CD4-positive, alpha-beta memory T cell (primary cell): Measurements from ENCODE around the gene SERPINA4. TPM values are rescaled to one million over a fixed set of nuclear protein-coding genes. Genes with fewer than 3 reads are reported as not detected.

Experiments used
- CTCF ChIA-PET: fragments of 350-600 bp; sonication (Branson Sonifier 250); formaldehyde crosslinking; loops from one replicate; lab custom pipeline; 2021; ENCODE audit warnings: inconsistent platforms; ENCODE audit not compliant: partially characterized antibody; lab: Charles Lee
- POLR2A ChIA-PET: fragments of 350-600 bp; sonication (Branson Sonifier 250); formaldehyde crosslinking; loops from one replicate; lab custom pipeline; 2021; ENCODE audit not compliant: partially characterized antibody; lab: Charles Lee
- DNase-seq, 5 donors: peaks; one replicate each; pipeline versions ENCODE4 v3.0.0 to v3.0.0-alpha.2; 2020 to 2022; ENCODE audit warnings: mixed read lengths in 1 of 5
- H3K27ac ChIP-seq: one replicate; pipeline ENCODE4 v1.7.0; 2013; ENCODE audit warnings: low read depth, low read length
- H3K27me3 ChIP-seq: 2 replicates; pipeline ENCODE4 v1.7.0; 2013; ENCODE audit warnings: mild to moderate bottlenecking, low read length, moderate library complexity; ENCODE audit not compliant: insufficient read depth
- H3K36me3 ChIP-seq: 2 replicates; pipeline ENCODE4 v1.7.0; 2013; ENCODE audit warnings: mild to moderate bottlenecking, low read length, moderate library complexity; ENCODE audit not compliant: insufficient read depth
- H3K4me1 ChIP-seq: 2 replicates; pipeline ENCODE4 v1.7.0; 2013; ENCODE audit warnings: mild to moderate bottlenecking, low read length, moderate library complexity; ENCODE audit not compliant: insufficient read depth
- H3K4me3 ChIP-seq, 2 donors: one replicate each; pipeline ENCODE4 v1.7.0; 2013; ENCODE audit warnings: low read length in 2 of 2, mild to moderate bottlenecking in 1 of 2
- H3K9me3 ChIP-seq, 2 donors: one replicate each; pipeline ENCODE4 v1.7.0; 2013; ENCODE audit warnings: low read length in 2 of 2, control low read depth in 1 of 2; ENCODE audit not compliant: control insufficient read depth in 1 of 2
- H3K27ac Mint-ChIP-seq, 7 donors: one replicate each; pipeline ENCODE4 v1.8.0; 2020 to 2021; ENCODE audit warnings: mixed read lengths in 7 of 7, mild to moderate bottlenecking in 6 of 7, inconsistent platforms in 3 of 7, moderate library complexity in 3 of 7
- H3K27me3 Mint-ChIP-seq, 2 donors: one replicate each; pipeline ENCODE4 v1.8.0; 2020 to 2021; ENCODE audit warnings: mixed read lengths in 2 of 2
- H3K36me3 Mint-ChIP-seq, 2 donors: one replicate each; pipeline ENCODE4 v1.8.0; 2020 to 2021; ENCODE audit warnings: mixed read lengths in 2 of 2, inconsistent platforms in 1 of 2, mild to moderate bottlenecking in 1 of 2
- H3K4me1 Mint-ChIP-seq, 4 donors: one replicate each; pipeline ENCODE4 v1.8.0; 2020 to 2021; ENCODE audit warnings: mixed read lengths in 4 of 4, mild to moderate bottlenecking in 1 of 4
- H3K4me3 Mint-ChIP-seq, 8 donors: one replicate each; pipeline ENCODE4 v1.8.0; 2020 to 2021; ENCODE audit warnings: mixed read lengths in 8 of 8, mild to moderate bottlenecking in 7 of 8, moderate library complexity in 6 of 8, inconsistent platforms in 3 of 8
- H3K9me3 Mint-ChIP-seq, 8 donors: one replicate each; pipeline ENCODE4 v1.8.0; 2020 to 2021; ENCODE audit warnings: mixed read lengths in 8 of 8, mild to moderate bottlenecking in 5 of 8, inconsistent platforms in 3 of 8, moderate library complexity in 1 of 8
- intact Hi-C: fragments of 100-400 bp; cut with micrococcal nuclease; formaldehyde crosslinking; loops from one replicate; pipeline ENCODE4 v1.15.1; 2023
- polyA plus RNA-seq, 2 donors: library from polyadenylated mRNA; unstranded; fragments of 300-500 nt; fragmentation: Illumina TruSeq; gene quantifications; one replicate each; pipeline ENCODE4 v1.2.3, GENCODE V29; 2021
- total RNA-seq, 2 experiments: library from RNA; stranded (reverse); gene quantifications; one replicate each; pipeline ENCODE4 v1.2.3, GENCODE V29; 2021

The SERPINA4 gene
- total and polyA plus RNA-seq, 4 experiments from 2014 or later, result not detected

GRCh38 chr14:94536836-94537235 is 24.4 kb upstream of the SERPINA4 start:
- Mint-ChIP-seq H3K4me1 (no peaks in the 10 kb centered on the region), H3K27ac (no peak overlapping the region), H3K36me3 (no peaks in the 10 kb centered on the region), H3K9me3 (peaks cover 0 to 4% (median 2%) of the 10 kb centered on the region in 8 donors), H3K4me3 (no peak overlapping the region), H3K27me3 (peaks cover 5 to 25% of the 10 kb centered on the region in 2 donors)
- ChIA-PET POLR2A (no interaction called here), CTCF (interaction anchor here (1.0 kb wide), 1 partner anchor 11 kb away, joined by 3 read pairs; no protein-coding TSS in a partner anchor)
- H3K27ac ChIP-seq, result no peak overlapping the region
- no peak overlapping the region for H3K4me3 ChIP-seq
- H3K36me3 ChIP-seq, result no peaks in the 10 kb centered on the region
- DNase-seq, result no peak
- H3K9me3 ChIP-seq, result no peaks in the 10 kb centered on the region
- H3K27me3 ChIP-seq, result no peaks in the 10 kb centered on the region
- H3K4me1 ChIP-seq, result no peaks in the 10 kb centered on the region
- intact Hi-C loops, result no loop called here

GRCh38 chr14:94538070-94538740 is 23.0 kb upstream of the SERPINA4 start:
- CTCF ChIA-PET, result interaction anchor here (3.2 kb wide), 1 partner anchor 11 kb away, joined by 17 read pairs; no protein-coding TSS in a partner anchor
- no peaks in the 10 kb centered on the region for H3K4me1 Mint-ChIP-seq
- Histone ChIP-seq H3K27me3 (no peaks in the 10 kb centered on the region), H3K27ac (no peak overlapping the region), H3K36me3 (no peaks in the 10 kb centered on the region), H3K4me3 (no peak overlapping the region), H3K9me3 (no peaks in the 10 kb centered on the region), H3K4me1 (no peaks in the 10 kb centered on the region)
- H3K36me3 Mint-ChIP-seq, result no peaks in the 10 kb centered on the region
- peaks cover 5 to 28% of the 10 kb centered on the region in 2 donors for H3K27me3 Mint-ChIP-seq
- H3K4me3 Mint-ChIP-seq, result no peak overlapping the region
- POLR2A ChIA-PET, result no interaction called here
- H3K27ac Mint-ChIP-seq, result no peak overlapping the region
- peaks cover 0 to 3% (median 2%) of the 10 kb centered on the region in 8 donors for H3K9me3 Mint-ChIP-seq
- intact Hi-C loops, result no loop called here
- no peak for DNase-seq

- H3K27me3 Mint-ChIP-seq, result peaks cover 2 to 24% of the 10 kb centered on the region in 2 donors
- no peak overlapping the region for H3K4me3 ChIP-seq
- H3K9me3 Mint-ChIP-seq, result peaks cover 0 to 3% (median 0%) of the 10 kb centered on the region in 8 donors
- no peak overlapping the region for H3K27ac ChIP-seq
- H3K4me3 Mint-ChIP-seq, result no peak overlapping the region
- POLR2A ChIA-PET, result no interaction called here
- DNase-seq, result no peak
- no peaks in the 10 kb centered on the region for H3K27me3 ChIP-seq
- no peaks in the 10 kb centered on the region for H3K4me1 Mint-ChIP-seq
- no peaks in the 10 kb centered on the region for H3K36me3 ChIP-seq
- no peaks in the 10 kb centered on the region for H3K4me1 ChIP-seq
- no peaks in the 10 kb centered on the region for H3K9me3 ChIP-seq
- intact Hi-C loops, result no loop called here
- no peaks in the 10 kb centered on the region for H3K36me3 Mint-ChIP-seq
- CTCF ChIA-PET, result interaction anchor here (3.2 kb wide), 1 partner anchor 10 kb away, joined by 17 read pairs; no protein-coding TSS in a partner anchor
- H3K27ac Mint-ChIP-seq, result no peak overlapping the region
Observed at GRCh38 chr14:94539181-94539580, 22.1 kb upstream of the SERPINA4 start.

DNA sequence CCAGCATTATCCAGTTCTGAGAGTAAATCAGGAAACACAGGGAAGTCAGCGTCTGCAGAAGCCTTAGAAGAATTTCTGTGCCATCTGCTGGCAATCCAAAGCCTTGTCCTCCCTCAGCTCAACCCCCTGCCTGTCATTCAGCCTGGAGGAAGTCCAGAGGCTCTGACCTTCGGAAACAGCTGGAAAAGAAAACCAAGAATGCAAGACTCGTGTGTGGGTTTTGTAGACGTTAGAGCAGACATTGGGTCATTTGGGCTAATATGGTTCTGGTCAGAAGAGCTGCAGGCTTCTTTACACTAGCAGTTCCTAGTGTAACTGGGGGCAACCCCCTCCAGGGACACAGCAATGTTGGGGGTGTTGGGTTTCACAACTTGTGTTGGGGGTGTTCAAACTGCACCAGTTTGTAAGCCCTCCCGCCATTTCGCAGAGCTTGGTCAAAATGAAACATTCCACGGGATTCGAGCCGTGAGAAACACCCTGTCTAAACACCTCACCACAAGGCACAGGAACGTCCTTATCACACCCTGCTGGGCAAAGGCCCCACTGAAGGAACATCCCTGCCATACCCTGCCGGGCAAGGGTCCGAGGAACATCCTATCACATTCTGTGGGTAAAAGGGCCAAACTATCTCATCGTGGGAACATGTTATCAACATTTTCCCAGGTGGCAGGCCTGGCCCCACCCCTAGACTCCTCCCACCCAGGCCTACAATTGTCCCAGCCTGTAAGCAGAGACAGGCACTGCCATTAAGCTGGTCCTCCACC is 21.0 kb upstream of the SERPINA4 start:
- intact Hi-C loops, result no loop called here
- no peak overlapping the region for H3K4me3 ChIP-seq
- H3K9me3 Mint-ChIP-seq, result peaks cover 0 to 3% (median 0%) of the 10 kb centered on the region in 8 donors
- CTCF ChIA-PET, result interaction anchor here (3.2 kb wide), 1 partner anchor 9 kb away, joined by 17 read pairs; no protein-coding TSS in a partner anchor
- no peaks in the 10 kb centered on the region for H3K4me1 ChIP-seq
- H3K36me3 ChIP-seq, result no peaks in the 10 kb centered on the region
- H3K27ac Mint-ChIP-seq, result no peak overlapping the region
- peaks cover 2 to 24% of the 10 kb centered on the region in 2 donors for H3K27me3 Mint-ChIP-seq
- H3K27me3 ChIP-seq, result no peaks in the 10 kb centered on the region
- no peak overlapping the region for H3K27ac ChIP-seq
- no peaks in the 10 kb centered on the region for H3K36me3 Mint-ChIP-seq
- H3K4me1 Mint-ChIP-seq, result no peaks in the 10 kb centered on the region
- H3K9me3 ChIP-seq, result no peaks in the 10 kb centered on the region
- POLR2A ChIA-PET, result no interaction called here
- no peak for DNase-seq
- H3K4me3 Mint-ChIP-seq, result no peak overlapping the region

- H3K4me1 ChIP-seq, result no peaks in the 10 kb centered on the region
- CTCF ChIA-PET, result interaction anchor here (1.4 to 3.2 kb wide), 2 partner anchors 7 to 9 kb away, joined by 4 to 17 read pairs; no protein-coding TSS in a partner anchor
- POLR2A ChIA-PET, result no interaction called here
- Mint-ChIP-seq H3K4me1 (no peaks in the 10 kb centered on the region), H3K36me3 (no peaks in the 10 kb centered on the region), H3K27me3 (peaks cover 2 to 31% of the 10 kb centered on the region in 2 donors), H3K27ac (no peak overlapping the region), H3K9me3 (peaks cover 0 to 6% (median 2%) of the 10 kb centered on the region in 8 donors), H3K4me3 (no peak overlapping the region)
- no peaks in the 10 kb centered on the region for H3K36me3 ChIP-seq
- no peak overlapping the region for H3K4me3 ChIP-seq
- no peaks in the 10 kb centered on the region for H3K27me3 ChIP-seq
- no peaks in the 10 kb centered on the region for H3K9me3 ChIP-seq
- H3K27ac ChIP-seq, result no peak overlapping the region
- no peak for DNase-seq
- intact Hi-C loops, result no loop called here
Observed at GRCh38 chr14:94541234-94541975, 19.8 kb upstream of the SERPINA4 start.

DNA sequence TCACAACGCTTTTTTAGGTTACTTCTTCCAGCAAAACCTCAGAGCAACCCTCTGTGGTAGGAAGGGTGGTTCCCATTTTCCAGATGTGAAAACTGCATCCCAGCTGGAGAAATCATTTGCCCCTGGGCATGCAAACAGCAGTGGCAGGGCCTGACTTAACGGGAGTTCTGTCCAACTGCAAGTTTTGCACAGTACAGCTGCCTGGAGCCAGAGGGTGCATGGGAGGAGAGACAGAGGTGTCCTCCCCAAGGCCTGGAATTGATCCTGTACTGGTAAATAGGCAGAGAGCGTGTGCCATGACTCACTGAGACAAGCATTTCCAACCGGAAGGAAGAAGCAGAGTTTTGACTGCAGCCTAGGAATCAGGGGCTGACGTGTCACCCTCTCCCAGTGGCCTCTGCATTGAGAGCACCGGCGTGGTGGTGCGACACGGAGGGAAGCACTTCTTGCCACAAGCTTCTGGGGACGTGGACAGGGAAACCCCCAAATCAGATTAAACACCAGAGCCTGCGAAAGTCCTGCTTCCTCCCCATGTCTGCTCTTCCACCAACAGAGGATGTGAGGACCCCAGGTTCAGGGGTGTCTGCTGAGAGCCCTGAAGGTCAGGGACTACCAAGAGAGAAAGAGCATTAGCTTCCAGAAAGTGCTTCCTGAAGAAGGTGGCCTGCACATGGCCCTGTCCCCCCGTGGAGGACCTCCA is 19.0 kb upstream of the SERPINA4 start:
- H3K36me3 ChIP-seq, result no peaks in the 10 kb centered on the region
- Mint-ChIP-seq H3K36me3 (no peaks in the 10 kb centered on the region), H3K27me3 (peaks cover 2 to 25% of the 10 kb centered on the region in 2 donors), H3K27ac (no peak overlapping the region), H3K4me1 (no peaks in the 10 kb centered on the region), H3K9me3 (peaks cover 0 to 7% (median 2%) of the 10 kb centered on the region in 8 donors), H3K4me3 (no peak overlapping the region)
- no peaks in the 10 kb centered on the region for H3K9me3 ChIP-seq
- no peaks in the 10 kb centered on the region for H3K27me3 ChIP-seq
- intact Hi-C loops, result no loop called here
- no peak overlapping the region for H3K27ac ChIP-seq
- H3K4me3 ChIP-seq, result no peak overlapping the region
- ChIA-PET CTCF (interaction anchor here (1.4 kb wide), 1 partner anchor 8 kb away, joined by 4 read pairs; no protein-coding TSS in a partner anchor), POLR2A (no interaction called here)
- DNase-seq, result no peak
- H3K4me1 ChIP-seq, result no peaks in the 10 kb centered on the region
